ENCODE data around the gene H19. TPM values are rescaled to one million over a fixed set of nuclear protein-coding genes. Genes with fewer than 3 reads are reported as not detected.

H19 gene
- total RNA-seq (100 to 1,000 TPM; 119 to 193 TPM), polyA plus RNA-seq (ENCODE audit: insufficient read length in 6 of 6) (1,000 to 10,000 TPM in 1 of 6 donors, 100 to 1,000 TPM in 5; 532 to 1,133 (median 889) TPM)
- long read RNA-seq, donor 1, transcript H19-203 (5 exons, 2,348 nt), result minor isoform, 116 of 626 reads
- long read RNA-seq, donor 1, transcript H19-201 (4 exons, 1,771 nt), result major isoform, 142 of 626 reads
- long read RNA-seq, donor 1, transcript H19-207 (3 exons, 489 nt), result minor isoform, 36 of 626 reads
- long read RNA-seq, donor 1, transcript H19-211 (4 exons, 592 nt), result minor isoform, 22 of 626 reads
- long read RNA-seq, donor 1, partial matches to known transcripts, result 245 of 626 reads
- long read RNA-seq, donor 1, other reads (novel, unspliced or antisense), result 52 of 626 reads
- long read RNA-seq, donor 2, transcript H19-211 (4 exons, 592 nt), result minor isoform, 20 of 861 reads
- long read RNA-seq, donor 2, transcript H19-201 (4 exons, 1,771 nt), result minor isoform, 120 of 861 reads
- long read RNA-seq, donor 2, transcript H19-207 (3 exons, 489 nt), result minor isoform, 66 of 861 reads
- long read RNA-seq, donor 2, transcript H19-203 (5 exons, 2,348 nt), result major isoform, 121 of 861 reads
- long read RNA-seq, donor 2, partial matches to known transcripts, result 483 of 861 reads
- long read RNA-seq, donor 2, other reads (novel, unspliced or antisense), result 30 of 861 reads
- long read RNA-seq, donor 3, transcript H19-211 (4 exons, 592 nt), result minor isoform, 8 of 141 reads
- long read RNA-seq, donor 3, transcript H19-201 (4 exons, 1,771 nt), result minor isoform, 17 of 141 reads
- long read RNA-seq, donor 3, transcript H19-207 (3 exons, 489 nt), result minor isoform, 30 of 141 reads
- long read RNA-seq, donor 3, transcript H19-203 (5 exons, 2,348 nt), result major isoform, 46 of 141 reads
- long read RNA-seq, donor 3, partial matches to known transcripts, result 35 of 141 reads
- long read RNA-seq, donor 3, other reads (novel, unspliced or antisense), result 0 of 141 reads
- long read RNA-seq, donor 4, partial matches to known transcripts, result 1 of 6 reads
- long read RNA-seq, donor 4, other reads (novel, unspliced or antisense), result 0 of 6 reads
- long read RNA-seq, donor 5, transcript H19-201 (4 exons, 1,771 nt), result major isoform, 82 of 311 reads
- long read RNA-seq, donor 5, transcript H19-211 (4 exons, 592 nt), result minor isoform, 9 of 311 reads
- long read RNA-seq, donor 5, transcript H19-203 (5 exons, 2,348 nt), result minor isoform, 67 of 311 reads
- long read RNA-seq, donor 5, transcript H19-207 (3 exons, 489 nt), result minor isoform, 26 of 311 reads
- long read RNA-seq, donor 5, partial matches to known transcripts, result 112 of 311 reads
- long read RNA-seq, donor 5, other reads (novel, unspliced or antisense), result 7 of 311 reads
- long read RNA-seq, donor 6, transcript H19-207 (3 exons, 489 nt), result minor isoform, 29 of 119 reads
- long read RNA-seq, donor 6, transcript H19-211 (4 exons, 592 nt), result minor isoform, 6 of 119 reads
- long read RNA-seq, donor 6, transcript H19-203 (5 exons, 2,348 nt), result major isoform, 38 of 119 reads
- long read RNA-seq, donor 6, transcript H19-201 (4 exons, 1,771 nt), result minor isoform, 13 of 119 reads
- long read RNA-seq, donor 6, partial matches to known transcripts, result 33 of 119 reads
- long read RNA-seq, donor 6, other reads (novel, unspliced or antisense), result 0 of 119 reads
- long read RNA-seq, donor 7, transcript H19-202 (5 exons, 2,281 nt), result minor isoform, 8 of 115 reads
- long read RNA-seq, donor 7, transcript H19-207 (3 exons, 489 nt), result minor isoform, 8 of 115 reads
- long read RNA-seq, donor 7, transcript H19-203 (5 exons, 2,348 nt), result major isoform, 50 of 115 reads
- long read RNA-seq, donor 7, transcript H19-201 (4 exons, 1,771 nt), result minor isoform, 18 of 115 reads
- long read RNA-seq, donor 7, partial matches to known transcripts, result 25 of 115 reads
- long read RNA-seq, donor 7, other reads (novel, unspliced or antisense), result 0 of 115 reads
- long read RNA-seq, donor 8, transcript H19-207 (3 exons, 489 nt), result minor isoform, 22 of 390 reads
- long read RNA-seq, donor 8, transcript H19-203 (5 exons, 2,348 nt), result major isoform, 120 of 390 reads
- long read RNA-seq, donor 8, transcript H19-201 (4 exons, 1,771 nt), result minor isoform, 89 of 390 reads
- long read RNA-seq, donor 8, transcript H19-202 (5 exons, 2,281 nt), result minor isoform, 11 of 390 reads
- long read RNA-seq, donor 8, partial matches to known transcripts, result 126 of 390 reads
- long read RNA-seq, donor 8, other reads (novel, unspliced or antisense), result 10 of 390 reads
- long read RNA-seq, donor 9, transcript H19-203 (5 exons, 2,348 nt), result major isoform, 6 of 10 reads
- long read RNA-seq, donor 9, partial matches to known transcripts, result 0 of 10 reads
- long read RNA-seq, donor 9, other reads (novel, unspliced or antisense), result 0 of 10 reads
- long read RNA-seq, donor 10, partial matches to known transcripts, result 1 of 5 reads
- long read RNA-seq, donor 10, other reads (novel, unspliced or antisense), result 1 of 5 reads
- long read RNA-seq, donor 11, transcript H19-201 (4 exons, 1,771 nt), result major isoform, 7 of 20 reads
- long read RNA-seq, donor 11, transcript H19-203 (5 exons, 2,348 nt), result minor isoform, 5 of 20 reads
- long read RNA-seq, donor 11, partial matches to known transcripts, result 0 of 20 reads
- long read RNA-seq, donor 11, other reads (novel, unspliced or antisense), result 0 of 20 reads
- long read RNA-seq, donor 12, transcript H19-211 (4 exons, 592 nt), result minor isoform, 14 of 474 reads
- long read RNA-seq, donor 12, transcript H19-201 (4 exons, 1,771 nt), result major isoform, 103 of 474 reads
- long read RNA-seq, donor 12, transcript H19-203 (5 exons, 2,348 nt), result minor isoform, 98 of 474 reads
- long read RNA-seq, donor 12, transcript H19-207 (3 exons, 489 nt), result minor isoform, 29 of 474 reads
- long read RNA-seq, donor 12, partial matches to known transcripts, result 144 of 474 reads
- long read RNA-seq, donor 12, other reads (novel, unspliced or antisense), result 75 of 474 reads

GRCh38 chr11:1997755-1998154 is at the start of gene H19:
TSS of gene H19 (minus strand) at chr11:1997842.
- ATAC-seq, result peak; percentile 50

GRCh38 chr11:2041963-2042362 is 44.3 kb upstream of the H19 start:
- Histone ChIP-seq H3K4me3 (no peak overlapping the region), H3K36me3 (no peaks in the 10 kb centered on the region), H3K9me3 (no peaks in the 10 kb centered on the region), H3K27ac (no peak overlapping the region), H3K4me1 (no peaks in the 10 kb centered on the region), H3K27me3 (peaks cover 0 to 10% of the 10 kb centered on the region in 2 donors)
- intact Hi-C loops (cut with DNase I), result no loop called here
- TF ChIP-seq CTCF (IDR thresholded peaks at IDR 0.05), result no peak
- DNase-seq, result no peak
- ATAC-seq, result no peak

More at GRCh38 chr11:1997755-1998154, at the start of gene H19:
- H3K4me1 ChIP-seq, result no peaks in the 10 kb centered on the region
- H3K36me3 ChIP-seq, result no peaks in the 10 kb centered on the region
- no peaks in the 10 kb centered on the region for H3K27me3 ChIP-seq
- no peak within 1 kb of the TSS for H3K27ac ChIP-seq
- H3K4me3 ChIP-seq, result no peak within 1 kb of the TSS
- DNase-seq, result no peak
- intact Hi-C loops (cut with DNase I), result no loop called here
- no peak for TF ChIP-seq CTCF (IDR thresholded peaks at IDR 0.05)
- H3K9me3 ChIP-seq, result no peaks in the 10 kb centered on the region

DNA sequence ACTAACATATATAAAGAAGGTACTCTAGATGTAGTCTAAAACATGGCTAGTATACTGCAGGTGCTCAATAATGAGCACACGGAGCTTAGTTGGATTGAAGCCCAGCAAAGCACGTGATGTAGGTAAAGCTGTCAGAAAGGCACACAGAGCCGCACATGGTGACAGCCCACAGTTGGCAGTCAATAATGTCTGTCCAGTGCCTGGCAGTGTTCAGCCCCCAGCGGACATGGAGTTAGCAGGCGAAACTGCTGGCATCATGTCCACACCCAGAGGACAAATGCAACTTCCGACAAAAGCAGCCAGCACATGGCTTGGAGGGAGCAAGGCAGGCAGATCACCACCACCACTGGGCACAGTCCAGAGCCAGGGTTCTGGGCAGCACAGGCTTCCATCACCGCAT is 43.5 kb upstream of the H19 start:
- intact Hi-C loops (cut with DNase I), result no loop called here
- no peak for TF ChIP-seq CTCF (IDR thresholded peaks at IDR 0.05)
- DNase-seq, result no peak

More for the DNA sequence above, 43.5 kb upstream of the H19 start:
- no peaks in the 10 kb centered on the region for H3K9me3 ChIP-seq
- no peak overlapping the region for H3K4me3 ChIP-seq
- H3K36me3 ChIP-seq, result no peaks in the 10 kb centered on the region
- no peaks in the 10 kb centered on the region for H3K4me1 ChIP-seq
- no peak overlapping the region for H3K27ac ChIP-seq
- peaks cover 0 to 10% of the 10 kb centered on the region in 2 donors for H3K27me3 ChIP-seq
- ATAC-seq, result no peak
